IMR-90 (cell line): Measurements from ENCODE around the gene ABCA8. TPM values are rescaled to one million over a fixed set of nuclear protein-coding genes. Genes with fewer than 3 reads are reported as not detected.

Experiments used
- ATAC-seq: fragments of 200-7000 bp; cut with Tn5 transposase; 2 replicates; pipeline ENCODE4 v1.9.1; 2020; ENCODE audit warnings: low read depth, mild to moderate bottlenecking, moderate library complexity
- BruUV-seq: library from RNA; stranded (reverse); fragments of 400-500 nt; replicated peaks from 2 replicates; lab custom pipeline; 2021; lab: Mats Ljungman, UMichigan
- CTCF ChIA-PET: fragments of 300-600 bp; formaldehyde crosslinking; extraction: SDS; loops from one replicate; lab custom pipeline; 2021; ENCODE audit warnings: antibody characterized with exemption; lab: Yijun Ruan, JAX
- POLR2A ChIA-PET: fragments of 300-600 bp; sonication (Branson Sonifier 250); formaldehyde crosslinking; loops from one replicate; lab custom pipeline; 2022; ENCODE audit warnings: antibody characterized with exemption; ENCODE audit not compliant: unreplicated experiment; lab: Charles Lee
- DNase-seq: peaks from one replicate; pipeline ENCODE4 v3.0.0; 2013
- H2AFZ ChIP-seq: replicated peaks from 2 replicates; pipeline ENCODE3; 2013; ENCODE audit warnings: low read length, mild to moderate bottlenecking; ENCODE audit not compliant: poor library complexity
- H2AK5ac ChIP-seq: 2 replicates; pipeline ENCODE4 v1.6.1; 2013; ENCODE audit warnings: low read depth, low read length, inconsistent platforms
- H2AK9ac ChIP-seq: replicated peaks from 2 replicates; pipeline ENCODE3; 2013; ENCODE audit warnings: mild to moderate bottlenecking, low read depth, low read length, moderate library complexity; ENCODE audit not compliant: poor library complexity
- H2BK120ac ChIP-seq: 2 replicates; pipeline ENCODE4 v1.6.1; 2013; ENCODE audit warnings: low read depth, low read length, inconsistent platforms
- H2BK15ac ChIP-seq: 3 replicates; pipeline ENCODE4 v1.6.1; 2013; ENCODE audit warnings: low read depth, low read length, inconsistent platforms
- H2BK20ac ChIP-seq: 2 replicates; pipeline ENCODE4 v1.6.1; 2013; ENCODE audit warnings: low read depth, mild to moderate bottlenecking, inconsistent platforms, low read length, moderate library complexity
- H2BK5ac ChIP-seq: 2 replicates; pipeline ENCODE4 v1.6.1; 2013; ENCODE audit warnings: mild to moderate bottlenecking, low read depth, low read length, inconsistent platforms; ENCODE audit not compliant: poor library complexity, severe bottlenecking
- H3K14ac ChIP-seq: replicated peaks from 2 replicates; pipeline ENCODE4 v1.6.1; 2013; ENCODE audit warnings: low read depth, low read length, inconsistent platforms
- H3K18ac ChIP-seq: 2 replicates; pipeline ENCODE4 v1.6.1; 2013; ENCODE audit warnings: low read depth, low read length, control low read depth
- H3K23ac ChIP-seq: 2 replicates; pipeline ENCODE4 v1.6.1; 2013; ENCODE audit warnings: low read depth, low read length, inconsistent platforms
- H3K27ac ChIP-seq: 2 replicates; pipeline ENCODE4 v1.5.1; 2013; ENCODE audit warnings: mild to moderate bottlenecking, control low read depth, low read length; ENCODE audit not compliant: insufficient read depth
- H3K27me3 ChIP-seq: 2 replicates; pipeline ENCODE4 v1.6.1; 2013; ENCODE audit warnings: low read length; ENCODE audit not compliant: control insufficient read depth, insufficient read depth
- H3K36me3 ChIP-seq: 2 replicates; pipeline ENCODE4 v1.6.1; 2013; ENCODE audit warnings: low read length, mixed read lengths; ENCODE audit not compliant: control insufficient read depth, insufficient read depth
- H3K4ac ChIP-seq: 2 replicates; pipeline ENCODE4 v1.6.1; 2013; ENCODE audit warnings: low read depth, low read length, inconsistent platforms
- H3K4me1 ChIP-seq: 2 replicates; pipeline ENCODE4 v1.6.1; 2013; ENCODE audit warnings: low read length, mixed read lengths; ENCODE audit not compliant: control insufficient read depth, insufficient read depth
- H3K4me2 ChIP-seq: 2 replicates; pipeline ENCODE4 v1.6.1; 2013; ENCODE audit warnings: low read depth, mild to moderate bottlenecking, control low read depth, low read length, moderate library complexity
- H3K4me3 ChIP-seq: 2 replicates; pipeline ENCODE4 v1.5.1; 2013; ENCODE audit warnings: low read depth, mild to moderate bottlenecking, control low read depth, low read length, moderate library complexity; ENCODE audit not compliant: insufficient read depth
- H3K56ac ChIP-seq: 2 replicates; pipeline ENCODE4 v1.6.1; 2013; ENCODE audit warnings: low read length, inconsistent platforms; ENCODE audit not compliant: insufficient read depth; ENCODE audit errors: extremely low read depth
- H3K79me1 ChIP-seq, 2 experiments: 2 replicates each; pipeline ENCODE4 v1.6.1; 2013; ENCODE audit warnings: low read length in 2 of 2, inconsistent platforms in 1 of 2, low read depth in 1 of 2
- H3K9ac ChIP-seq: 2 replicates; pipeline ENCODE4 v1.6.1; 2013; ENCODE audit warnings: low read depth, low read length, control low read depth
- H3K9me1 ChIP-seq: 2 replicates; pipeline ENCODE4 v1.6.1; 2013; ENCODE audit warnings: low read length, inconsistent platforms; ENCODE audit not compliant: insufficient read depth
- H3K9me3 ChIP-seq: 2 replicates; pipeline ENCODE4 v1.6.1; 2013; ENCODE audit warnings: low read length; ENCODE audit not compliant: control insufficient read depth, insufficient read depth
- H4K20me1 ChIP-seq: 2 replicates; pipeline ENCODE4 v1.6.1; 2013; ENCODE audit warnings: low read length, inconsistent platforms; ENCODE audit not compliant: insufficient read depth
- H4K5ac ChIP-seq: 2 replicates; pipeline ENCODE4 v1.6.1; 2013; ENCODE audit warnings: mild to moderate bottlenecking, low read depth, low read length, control low read depth
- H4K8ac ChIP-seq, 2 experiments: 2 replicates each; pipeline ENCODE4 v1.6.1; 2013; ENCODE audit warnings: low read depth in 2 of 2, low read length in 2 of 2, control low read depth in 1 of 2, inconsistent platforms in 1 of 2
- H4K91ac ChIP-seq: 2 replicates; pipeline ENCODE4 v1.6.1; 2013; ENCODE audit warnings: low read depth, low read length, inconsistent platforms; ENCODE audit not compliant: insufficient read depth
- BHLHE40 ChIP-seq: fragments of 150-350 bp; IDR thresholded peaks from 2 replicates; pipeline ENCODE4 v1.6.1; 2016; ENCODE audit warnings: mild to moderate bottlenecking, low read depth, low read length
- CEBPB ChIP-seq: IDR thresholded peaks from 2 replicates; pipeline ENCODE4 v1.6.1; 2012; ENCODE audit warnings: low read depth, low read length, improper control_type of control experiment
- CHD1 ChIP-seq: IDR thresholded peaks from 2 replicates; pipeline ENCODE4 v1.6.1; 2012; ENCODE audit warnings: low read depth, low read length, improper control_type of control experiment
- MXI1 ChIP-seq: IDR thresholded peaks from 2 replicates; pipeline ENCODE4 v1.6.1; 2012; ENCODE audit warnings: low read depth, mild to moderate bottlenecking, low read length, moderate library complexity, borderline replicate concordance
- POLR2A ChIP-seq: IDR thresholded peaks from 2 replicates; pipeline ENCODE4 v1.6.1; 2012; ENCODE audit warnings: mild to moderate bottlenecking, low read depth, low read length
- RFX5 ChIP-seq: IDR thresholded peaks from 2 replicates; pipeline ENCODE4 v1.8.0; 2012; ENCODE audit warnings: low read depth, mild to moderate bottlenecking, low read length, moderate library complexity
- WGBS, 2 experiments: methylation state at CpG; one replicate each; pipeline versions ENCODE4 v1.1.5 to v1.1.7; 2013; ENCODE audit warnings: missing lambda C conversion rate in 2 of 2; ENCODE audit not compliant: insufficient read length in 1 of 2; ENCODE audit errors: extremely low coverage in 2 of 2; 5-methylcytosine and 5-hydroxymethylcytosine counted together
- dilution Hi-C: fragments of 300-500 bp; cut with HindIII; formaldehyde crosslinking; loops from one replicate; pipeline ENCODE4 v1.14.3; 2018; ENCODE audit warnings: low sequenced_read_pairs; ENCODE audit not compliant: unreplicated experiment
- in situ Hi-C: fragments of 300-500 bp; cut with MboI; formaldehyde crosslinking; loops from 3 replicates; pipeline ENCODE4 v1.14.3; 2019; ENCODE audit warnings: low sequenced_read_pairs, inconsistent platforms, mixed read lengths
- intact Hi-C: fragments of 100-400 bp; cut with micrococcal nuclease; formaldehyde crosslinking; loops from 2 replicates; pipeline ENCODE4 v1.10.0; 2022
- polyA plus RNA-seq, 3 experiments: library from polyadenylated mRNA; depleted of rRNA; stranded (reverse); fragments of >200 nt; gene quantifications; 2 replicates each; pipeline ENCODE4 v1.2.3, GENCODE V29; 2012; ENCODE audit warnings: low replicate concordance in 1 of 3
- total RNA-seq: library from RNA; depleted of rRNA; stranded (reverse); fragments of >200 nt; gene quantifications from 2 replicates; pipeline ENCODE4 v1.2.3, GENCODE V29; 2012

Gene ABCA8
- total and polyA plus RNA-seq, 2 of the 4 experiments (the other 2 are of a cell fraction) = 1.8 TPM

DNA sequence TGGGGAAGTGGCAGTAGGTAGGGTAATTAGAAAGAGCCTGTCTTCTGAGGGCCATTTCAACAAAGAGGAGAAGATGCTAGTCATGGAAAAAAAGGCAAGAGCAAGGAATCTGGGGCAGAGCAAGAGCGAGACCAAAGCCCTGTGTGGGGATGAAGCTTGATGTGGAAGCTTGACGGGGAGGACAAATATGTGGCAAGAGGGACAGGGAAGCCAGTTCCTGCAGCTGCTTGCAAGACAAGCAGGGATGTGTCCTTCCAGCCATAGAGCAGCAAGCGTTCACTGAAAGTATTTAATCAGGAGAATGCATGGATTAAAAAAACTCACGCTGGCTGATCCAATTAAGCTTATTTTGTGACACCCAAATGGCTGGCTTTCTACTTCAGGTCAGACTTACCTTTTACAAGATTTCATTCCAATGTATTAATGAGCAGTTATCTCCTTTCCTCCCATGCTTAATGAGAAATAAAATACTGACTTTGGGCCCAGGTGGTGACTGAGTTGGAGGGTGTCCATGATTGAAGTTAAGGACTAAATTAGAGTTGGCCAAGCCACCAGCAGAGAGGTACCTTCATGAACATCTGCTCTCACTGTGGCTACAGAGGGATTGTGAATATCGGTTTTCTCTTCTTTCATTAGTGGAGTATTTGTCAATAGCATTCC lies 76.8 kb downstream of the ABCA8 start:
- Histone ChIP-seq H3K14ac (no peak overlapping the region), H3K9me3 (peaks cover 6% of the 10 kb centered on the region; the same call in 1 of the 2 replicates), H2AK9ac (no peak overlapping the region), H3K9ac (no peak overlapping the region), H3K4ac (no peak overlapping the region), H3K79me1 (no peaks in the 10 kb centered on the region), H3K4me1 (no peaks in the 10 kb centered on the region), H3K27me3 (no peaks in the 10 kb centered on the region), H3K4me2 (no peak overlapping the region), H2BK15ac (no peak overlapping the region), H3K18ac (no peak overlapping the region), H3K23ac (no peak overlapping the region), H3K4me3 (no peak overlapping the region), H3K56ac (no peak overlapping the region), H2BK5ac (no peak overlapping the region), H2AK5ac (no peak overlapping the region), H4K8ac (no peak overlapping the region), H2BK120ac (no peak overlapping the region), H2AFZ (no peak overlapping the region), H4K91ac (no peak overlapping the region), H3K36me3 (peaks cover 8% of the 10 kb centered on the region; the same call in 1 of the 2 replicates), H4K5ac (no peak overlapping the region), H3K27ac (no peak overlapping the region), H3K9me1 (no peaks in the 10 kb centered on the region), H2BK20ac (no peak overlapping the region), H4K20me1 (no peaks in the 10 kb centered on the region)
- dilution Hi-C loops = no loop called here
- DNase-seq (no peak), ATAC-seq (no peak)
- BruUV-seq = no TSS peak
- WGBS, 2 experiments = 100% methylated on average over 2 of the region's 5 CpGs; no CpG with 5 or more reads in 1 of the 2 experiments
- in situ Hi-C loops = no loop called here
- CTCF ChIA-PET = no interaction called here
- POLR2A ChIA-PET = no interaction called here
- TF ChIP-seq MXI1 (no peak), BHLHE40 (no peak), POLR2A (no peak), CHD1 (no peak), CEBPB (no peak), RFX5 (no peak)
- intact Hi-C loops = no loop called here
